GM21381 (cell line): ENCODE results near the gene ADIG.
"Not testable (repeated sequence)": the region's sequence is repeated elsewhere in the genome, so short reads cannot be mapped to it uniquely, and the experiment has no call there.

Experiments used
- ATAC-seq: cut with Tn5 transposase; IDR thresholded peaks from one replicate; pipeline ENCODE4 v1.9.1; 2021; ENCODE audit warnings: mild to moderate bottlenecking, moderate library complexity; ENCODE audit not compliant: unreplicated experiment

Gene ADIG

DNA sequence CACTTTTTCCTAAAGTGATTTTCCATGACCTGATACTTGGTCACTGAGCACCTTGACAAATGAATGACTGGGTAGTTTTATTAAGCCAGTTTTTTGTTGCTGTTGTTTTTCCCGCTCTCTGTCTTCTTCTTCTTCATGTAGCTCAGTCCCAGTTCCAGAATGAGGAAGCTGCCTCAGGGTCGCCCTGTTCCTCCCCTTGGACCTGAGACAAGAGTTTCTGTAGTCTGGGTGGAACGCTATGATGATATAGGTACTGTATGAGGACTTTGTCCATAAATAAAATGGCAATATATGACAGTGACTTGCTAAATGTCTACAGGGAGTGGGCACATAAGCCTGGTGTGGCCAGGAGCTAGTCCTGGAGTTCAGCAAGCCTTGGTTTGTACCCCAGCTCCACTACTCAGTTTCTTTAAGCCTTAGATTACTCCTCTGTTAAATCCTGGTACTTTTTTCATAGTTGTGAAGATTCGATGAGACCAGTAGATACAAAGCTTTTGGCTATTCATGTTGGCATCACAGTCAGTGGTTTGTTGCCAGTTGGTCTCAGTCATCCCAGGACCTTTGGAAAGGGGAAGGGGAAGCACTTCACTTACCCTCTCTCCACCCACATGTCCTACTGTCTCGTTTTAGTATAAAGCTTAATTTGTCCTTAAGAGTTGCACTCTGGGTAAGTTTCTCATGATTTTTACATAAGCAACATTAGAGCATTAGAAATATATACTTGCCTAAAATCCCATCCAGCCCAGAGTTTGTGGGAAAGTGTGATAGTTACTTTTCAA, 11.1 kb upstream of the ADIG start:
- ATAC-seq: no peak

GRCh38 chr20:38573413-38573812, 7.6 kb upstream of the ADIG start:
- ATAC-seq: no peak

DNA sequence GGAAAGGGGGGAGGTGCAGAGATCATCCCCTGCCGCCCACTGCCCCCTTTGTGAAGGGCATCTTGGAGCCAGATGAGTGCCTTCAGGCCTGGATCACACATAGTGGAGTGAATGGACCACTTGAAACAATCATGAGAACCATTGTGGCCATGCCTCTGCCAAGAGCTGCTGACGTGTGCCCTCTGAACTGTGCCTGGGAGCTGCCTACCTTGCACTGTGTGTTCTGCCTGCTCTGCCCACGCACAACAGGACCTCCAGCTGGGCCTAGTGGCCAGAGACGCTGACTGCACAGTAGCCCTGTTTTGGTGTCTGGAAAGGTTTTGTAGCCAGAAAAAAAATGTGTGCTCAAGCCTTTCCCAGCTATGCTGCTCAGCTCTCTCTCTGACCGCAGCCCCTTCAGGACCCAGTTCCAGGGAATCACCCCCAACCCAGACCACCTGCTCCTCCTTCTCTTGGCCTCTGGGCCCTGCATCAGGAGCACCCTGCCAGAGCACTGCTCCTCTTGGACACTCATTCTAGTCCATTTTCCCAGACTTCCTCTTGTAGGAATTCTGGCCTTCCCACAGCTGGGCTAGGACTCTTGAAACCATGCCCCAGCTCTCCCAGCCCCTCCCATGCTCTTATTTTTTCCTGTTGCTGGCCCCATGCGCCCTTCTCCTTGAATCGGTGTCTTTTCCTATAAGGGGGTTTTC, 1.6 kb upstream of the ADIG start:
- no peak for ATAC-seq

- ATAC-seq: no peak
These were observed 1.1 kb upstream of the ADIG start for GRCh38 chr20:38579921-38580320.

GRCh38 chr20:38581830-38582358, 897 bp downstream of the ADIG start:
- no peak for ATAC-seq

GRCh38 chr20:38583306-38583705, 2.3 kb downstream of the ADIG start:
- ATAC-seq: no peak

DNA sequence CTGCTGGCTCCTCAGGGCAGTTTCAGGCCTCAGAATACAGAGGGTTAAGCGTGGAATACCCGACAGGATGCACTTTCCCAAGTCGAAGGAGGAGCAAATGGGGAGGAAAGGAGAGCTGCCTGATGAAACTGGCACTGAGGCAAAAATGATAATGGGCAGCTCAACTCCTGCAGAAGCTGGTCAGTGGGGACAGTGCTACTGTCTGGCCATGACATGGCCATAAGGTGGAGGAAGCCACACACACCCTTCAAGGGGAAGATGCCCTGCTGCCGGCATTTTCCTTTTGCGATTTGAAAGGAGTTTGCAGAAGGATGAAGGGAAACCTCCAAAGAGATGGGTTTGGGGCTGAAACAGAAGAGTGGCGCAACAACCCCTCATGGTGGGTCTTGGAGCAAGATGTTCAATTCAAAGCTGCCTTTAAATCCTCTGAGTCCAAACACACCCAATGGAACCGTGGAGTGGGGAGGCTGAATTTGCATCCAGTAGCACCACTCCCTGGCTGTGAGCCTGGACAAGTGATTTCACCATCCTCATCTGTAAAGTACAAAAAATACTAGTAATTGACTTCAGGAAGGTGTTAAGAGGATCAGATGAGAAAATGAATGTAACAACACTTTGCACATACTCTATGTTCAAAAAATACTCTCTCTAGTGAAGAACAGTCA, 3.2 kb downstream of the ADIG start:
- ATAC-seq: no peak

DNA sequence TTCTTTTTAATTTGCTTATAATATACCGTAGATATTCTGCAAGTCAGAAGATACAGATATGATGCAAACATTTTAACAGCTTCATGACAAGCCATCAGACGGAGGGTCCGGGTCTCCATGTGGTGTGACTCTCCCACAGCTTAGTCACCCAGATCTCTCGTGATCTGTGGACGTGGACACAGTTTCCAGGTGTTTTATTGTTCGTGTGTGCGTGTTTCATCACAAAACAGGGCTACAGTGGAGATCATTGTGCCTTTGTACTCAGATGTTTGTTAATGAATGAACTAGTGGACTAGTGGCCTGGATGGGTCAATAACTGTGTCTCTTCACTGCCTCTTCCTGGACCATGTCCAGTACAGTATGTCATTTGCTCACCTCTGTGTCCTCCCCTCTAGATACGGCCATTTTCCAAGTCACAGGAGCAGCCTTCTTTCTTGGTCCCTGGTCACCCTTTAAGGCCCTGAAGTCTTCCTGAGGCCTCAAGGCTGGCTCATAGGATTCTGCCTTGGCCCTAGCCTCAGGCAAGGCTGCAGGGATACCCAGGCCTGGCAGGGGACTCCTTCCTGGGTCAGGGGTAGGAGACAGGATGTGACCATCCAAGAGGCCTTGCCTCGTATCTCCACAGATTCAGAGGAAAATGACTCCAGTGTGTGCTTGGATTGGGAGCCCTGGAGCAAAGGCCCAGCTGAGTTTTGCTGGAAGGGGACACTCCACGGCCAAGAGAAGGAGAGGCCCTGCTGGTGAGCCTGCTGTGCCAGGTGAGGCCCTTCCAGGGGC, 4.6 kb downstream of the ADIG start:
- ATAC-seq: no peak

DNA sequence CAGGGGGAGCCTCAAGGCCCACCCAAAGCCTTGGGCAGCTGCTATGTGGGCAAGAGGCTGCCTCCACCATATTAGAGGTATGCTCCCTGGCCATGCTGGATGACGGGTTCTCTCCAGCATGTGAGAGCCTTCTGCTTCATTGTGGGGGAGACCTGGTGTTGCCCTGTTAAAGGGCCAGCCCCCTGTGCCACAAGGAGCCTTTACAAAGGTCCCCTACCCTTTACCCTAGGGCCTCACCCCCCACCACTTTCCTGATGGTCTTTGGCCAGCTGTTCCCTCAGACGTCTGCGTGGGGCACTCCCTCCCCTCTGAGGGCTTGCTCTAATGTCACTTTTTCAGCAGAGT, 5.2 kb downstream of the ADIG start:
- no peak for ATAC-seq

DNA sequence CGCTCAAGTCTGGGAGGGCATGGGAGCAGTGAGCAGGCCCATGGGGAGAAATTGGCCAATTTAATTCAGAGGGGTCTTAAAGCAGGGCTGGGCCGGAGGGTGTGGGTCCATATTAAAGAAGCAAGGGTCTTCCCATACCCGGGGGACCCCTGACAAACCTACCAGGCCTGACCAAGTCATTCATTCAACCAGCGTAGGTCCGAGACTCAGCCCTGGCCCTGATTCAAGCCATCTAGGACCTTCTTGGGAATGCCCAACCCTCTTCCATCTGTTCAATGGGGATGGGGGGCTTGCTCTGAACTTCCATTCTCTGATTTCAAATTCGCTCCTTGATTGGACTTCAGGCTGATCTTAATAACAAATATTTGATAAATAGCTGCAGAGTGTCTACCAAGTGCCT, 7.3 kb downstream of the ADIG start:
- ATAC-seq: no peak

GRCh38 chr20:38589351-38589750, 8.4 kb downstream of the ADIG start:
- no peak for ATAC-seq

GRCh38 chr20:38589967-38590675, 9.1 kb downstream of the ADIG start:
- no peak for ATAC-seq

GRCh38 chr20:38590676-38591473, 9.9 kb downstream of the ADIG start:
- ATAC-seq: no peak

DNA sequence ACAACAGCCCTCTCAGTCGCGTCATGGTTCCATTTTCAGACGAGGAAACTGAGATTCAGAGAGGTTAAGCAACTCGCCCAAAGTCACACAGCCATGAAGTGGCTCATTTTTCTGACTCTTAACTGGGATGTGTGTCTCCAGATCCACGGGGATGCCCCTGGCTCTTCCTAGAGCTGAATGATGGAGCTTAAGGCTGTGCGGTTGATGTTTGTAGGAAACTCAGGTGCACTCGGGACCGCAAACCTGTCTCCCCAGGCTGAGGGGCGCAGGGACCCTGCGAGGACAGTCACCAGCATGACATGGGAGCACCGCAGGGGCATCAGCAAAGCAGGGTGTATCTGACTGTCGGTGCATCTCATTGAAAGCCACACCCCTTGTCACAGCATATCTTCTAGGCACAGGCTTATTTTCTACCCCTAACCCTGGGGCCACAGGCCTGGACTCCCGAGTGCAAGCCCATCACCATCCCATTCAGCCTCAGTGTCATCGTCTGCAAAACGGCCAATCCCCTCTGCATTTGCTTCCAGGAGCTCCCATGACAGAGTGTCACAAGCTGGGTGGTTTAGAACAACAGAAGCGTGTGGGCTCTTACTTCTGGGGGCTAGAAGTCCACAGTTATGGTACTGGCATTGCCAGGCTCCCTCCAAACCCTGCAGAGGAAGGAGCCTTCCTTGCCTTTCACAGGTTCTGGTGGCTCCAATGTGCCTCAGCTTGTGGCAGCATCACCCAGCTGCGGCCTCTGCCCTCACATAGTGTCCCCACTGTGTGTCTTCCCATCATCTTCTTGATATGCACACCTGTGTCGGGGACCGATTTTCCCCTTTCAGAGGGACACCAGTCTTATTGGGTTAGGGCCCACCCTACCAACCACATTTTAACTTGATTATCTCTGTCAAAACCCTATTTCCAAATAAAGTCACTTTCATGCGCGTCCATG, 10.7 kb downstream of the ADIG start:
- no peak for ATAC-seq

GRCh38 chr20:38592411-38592790, 11.4 kb downstream of the ADIG start:
- ATAC-seq: not testable (repeated sequence)

- ATAC-seq: not testable (repeated sequence)
These were observed 13.3 kb downstream of the ADIG start for GRCh38 chr20:38594281-38594680.

DNA sequence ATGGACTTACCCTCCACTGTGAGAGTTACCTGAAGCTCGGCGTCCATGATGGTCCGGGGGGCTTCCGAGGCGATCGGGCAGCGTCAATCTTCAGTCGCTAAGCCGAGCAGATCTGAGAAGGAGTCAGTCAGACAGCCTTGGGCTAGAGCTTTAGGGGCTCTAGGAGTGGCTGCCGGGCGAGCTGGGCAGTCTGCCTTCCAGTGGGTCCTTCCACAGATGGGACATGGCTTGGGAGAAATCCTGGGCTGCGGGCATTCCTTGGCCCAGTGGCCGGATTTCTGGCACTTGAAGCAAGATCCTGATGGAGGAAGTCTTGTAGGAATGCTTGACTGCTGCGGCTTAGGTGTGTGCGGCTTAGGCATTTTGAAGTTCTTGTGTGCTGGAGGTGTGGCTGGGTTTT, 14.9 kb downstream of the ADIG start:
- ATAC-seq: not testable (repeated sequence)

DNA sequence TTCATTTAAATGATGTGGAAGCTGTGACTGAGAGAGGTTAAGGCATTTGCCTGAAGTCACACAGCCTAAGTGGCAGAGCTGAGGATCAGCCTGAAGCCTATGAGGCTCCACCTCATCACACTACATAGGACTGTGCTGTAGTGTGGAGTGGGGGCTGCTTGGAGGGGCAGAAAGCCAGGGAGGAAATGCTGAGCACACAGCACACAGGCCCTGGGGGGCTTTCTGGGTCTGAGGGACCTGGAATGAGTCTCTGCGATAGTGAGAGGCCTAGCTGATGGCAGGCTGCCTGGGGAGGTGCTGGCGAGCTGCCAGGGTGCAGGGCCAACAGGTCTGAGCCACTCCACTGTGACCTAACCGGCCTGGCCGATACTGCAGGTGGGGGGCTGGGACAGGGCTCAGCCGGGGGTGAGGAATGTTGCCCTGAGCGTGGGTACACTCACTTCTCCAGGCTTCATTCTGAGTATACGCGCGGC, 18.4 kb downstream of the ADIG start:
- ATAC-seq: no peak
